Tibial nerve (tissue), 4 donors: ENCODE measurements around the gene RABEPK.

Experiments used
- EP300 ChIP-seq, 2 donors: sonication (generic); formaldehyde crosslinking; IDR thresholded peaks; one replicate each; pipeline ENCODE4 v1.6.1; 2017; ENCODE audit warnings: antibody characterized with exemption in 2 of 2, mild to moderate bottlenecking in 1 of 2
- POLR2A ChIP-seq, 2 donors: fragments of 450-650 bp; IDR thresholded peaks; one replicate each; pipeline ENCODE4 v1.6.1; 2017; ENCODE audit warnings: antibody characterized with exemption in 2 of 2, mild to moderate bottlenecking in 2 of 2, moderate library complexity in 2 of 2
- TF ChIP-seq, protein P1 (sequence below), 5 experiments: fragments of 200-600 bp in 3 of 5; fragments of 450-650 bp in 2 of 5; sonication (generic) in 3 of 5; IDR thresholded peaks; one replicate each; pipeline ENCODE4 v1.5.1; 2016 to 2019; ENCODE audit warnings: antibody characterized with exemption in 5 of 5, mild to moderate bottlenecking in 3 of 5, moderate library complexity in 2 of 5

DNA sequence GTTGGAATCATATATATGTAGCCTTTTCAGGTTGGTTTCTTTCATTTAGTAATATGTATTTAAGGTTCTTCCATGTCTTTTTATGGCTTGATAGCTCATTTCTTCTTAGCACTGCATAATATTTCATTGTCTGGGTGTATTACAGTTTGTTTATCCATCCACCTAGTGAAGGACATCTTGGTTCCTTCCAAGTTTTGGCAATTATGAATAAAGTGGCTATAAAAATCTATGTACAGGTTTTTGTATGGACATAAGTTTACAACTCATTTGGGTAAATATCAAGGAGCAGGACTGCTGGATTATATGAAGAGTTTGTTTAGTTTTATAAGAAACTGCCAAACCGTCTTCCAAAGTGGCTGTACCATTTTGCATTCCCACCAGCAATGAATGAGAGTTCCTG is 22.5 kb upstream of the RABEPK start:
- no peak for TF ChIP-seq POLR2A (IDR thresholded peaks at IDR 0.05)
- TF ChIP-seq, protein P1, sequence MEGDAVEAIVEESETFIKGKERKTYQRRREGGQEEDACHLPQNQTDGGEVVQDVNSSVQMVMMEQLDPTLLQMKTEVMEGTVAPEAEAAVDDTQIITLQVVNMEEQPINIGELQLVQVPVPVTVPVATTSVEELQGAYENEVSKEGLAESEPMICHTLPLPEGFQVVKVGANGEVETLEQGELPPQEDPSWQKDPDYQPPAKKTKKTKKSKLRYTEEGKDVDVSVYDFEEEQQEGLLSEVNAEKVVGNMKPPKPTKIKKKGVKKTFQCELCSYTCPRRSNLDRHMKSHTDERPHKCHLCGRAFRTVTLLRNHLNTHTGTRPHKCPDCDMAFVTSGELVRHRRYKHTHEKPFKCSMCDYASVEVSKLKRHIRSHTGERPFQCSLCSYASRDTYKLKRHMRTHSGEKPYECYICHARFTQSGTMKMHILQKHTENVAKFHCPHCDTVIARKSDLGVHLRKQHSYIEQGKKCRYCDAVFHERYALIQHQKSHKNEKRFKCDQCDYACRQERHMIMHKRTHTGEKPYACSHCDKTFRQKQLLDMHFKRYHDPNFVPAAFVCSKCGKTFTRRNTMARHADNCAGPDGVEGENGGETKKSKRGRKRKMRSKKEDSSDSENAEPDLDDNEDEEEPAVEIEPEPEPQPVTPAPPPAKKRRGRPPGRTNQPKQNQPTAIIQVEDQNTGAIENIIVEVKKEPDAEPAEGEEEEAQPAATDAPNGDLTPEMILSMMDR (IDR thresholded peaks at IDR 0.05) = no peak
- TF ChIP-seq EP300 (IDR thresholded peaks at IDR 0.05) = no peak
